ENCODE data around the gene CAMKV.
A peak's percentile ranks its signal among the peaks of the same experiment; 100 is the strongest.
"Not testable (repeated sequence)": the region's sequence is repeated elsewhere in the genome, so short reads cannot be mapped to it uniquely, and the experiment has no call there.

CAMKV gene

GRCh38 chr3:49845694-49846093 lies 24.0 kb downstream of the CAMKV start:
- no peak for DNase-seq (ENCODE audit: low read depth in 2 of 2)

- DNase-seq (ENCODE audit: low read depth in 2 of 2): no peak
These were observed 25.1 kb downstream of the CAMKV start for GRCh38 chr3:49844464-49845183.

- no peak for DNase-seq (ENCODE audit: low read depth in 2 of 2)
These were observed 26.7 kb downstream of the CAMKV start for GRCh38 chr3:49842843-49843517.

GRCh38 chr3:49841806-49842205 lies 27.9 kb downstream of the CAMKV start:
- DNase-seq (ENCODE audit: low read depth in 2 of 2): no peak

- DNase-seq (ENCODE audit: low read depth in 2 of 2): peak in 1 of 2 donors; percentile 4
These were observed 28.5 kb downstream of the CAMKV start for GRCh38 chr3:49841126-49841696.

GRCh38 chr3:49840388-49840787 lies 29.3 kb downstream of the CAMKV start:
- DNase-seq (ENCODE audit: low read depth in 2 of 2): no peak

- peak; percentile 51 to 66 for DNase-seq (ENCODE audit: low read depth in 2 of 2)
These were observed 30.4 kb downstream of the CAMKV start for GRCh38 chr3:49839193-49839809.

GRCh38 chr3:49831341-49831740 lies 38.4 kb downstream of the CAMKV start:
- no peak for DNase-seq (ENCODE audit: low read depth in 2 of 2)

GRCh38 chr3:49826016-49826415 lies 43.7 kb downstream of the CAMKV start:
- DNase-seq (ENCODE audit: low read depth in 2 of 2): no peak

- DNase-seq (ENCODE audit: low read depth in 2 of 2): not testable (repeated sequence)
These were observed 46.6 kb downstream of the CAMKV start for GRCh38 chr3:49823131-49823530.

- DNase-seq (ENCODE audit: low read depth in 2 of 2): no peak
These were observed 56.1 kb downstream of the CAMKV start, which contains the start of gene UBA7 for GRCh38 chr3:49813497-49814174. Gene UBA7, minus strand, starts transcription at chr3:49813953. Its CDS starts 166 bp downstream, at chr3:49813787.

- no peak for DNase-seq (ENCODE audit: low read depth in 2 of 2)
These were observed 56.7 kb downstream of the CAMKV start for GRCh38 chr3:49812916-49813496.
